NCI-H1417 (cell line): ENCODE measurements around the gene HDGF.

ENCODE experiments used
- DNase-seq, 3 experiments: peaks; one replicate each; lab custom pipeline; 2025; lab: John Stamatoyannopoulos, UW

HDGF gene

DNA sequence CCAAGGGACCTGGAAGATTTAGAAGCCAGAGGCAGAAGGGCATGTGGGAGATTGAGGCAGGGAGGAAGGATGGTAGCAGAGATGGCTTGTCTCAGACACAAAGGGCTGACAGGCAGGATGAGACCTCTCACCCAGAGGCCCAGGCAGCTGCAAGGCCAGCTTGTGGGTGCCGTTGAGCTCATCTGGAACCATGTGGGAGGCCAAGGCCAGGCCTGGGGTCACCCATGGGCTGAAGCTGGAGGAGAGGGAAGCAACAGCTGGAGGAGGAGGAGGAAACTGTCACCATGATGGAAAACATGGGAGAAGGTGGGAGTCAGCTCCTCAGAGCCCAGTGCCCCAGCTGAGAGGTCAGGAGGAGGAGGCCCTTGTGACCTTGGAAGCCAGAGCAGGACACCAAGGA, 52.5 kb downstream of the HDGF start:
- no peak for DNase-seq

DNA sequence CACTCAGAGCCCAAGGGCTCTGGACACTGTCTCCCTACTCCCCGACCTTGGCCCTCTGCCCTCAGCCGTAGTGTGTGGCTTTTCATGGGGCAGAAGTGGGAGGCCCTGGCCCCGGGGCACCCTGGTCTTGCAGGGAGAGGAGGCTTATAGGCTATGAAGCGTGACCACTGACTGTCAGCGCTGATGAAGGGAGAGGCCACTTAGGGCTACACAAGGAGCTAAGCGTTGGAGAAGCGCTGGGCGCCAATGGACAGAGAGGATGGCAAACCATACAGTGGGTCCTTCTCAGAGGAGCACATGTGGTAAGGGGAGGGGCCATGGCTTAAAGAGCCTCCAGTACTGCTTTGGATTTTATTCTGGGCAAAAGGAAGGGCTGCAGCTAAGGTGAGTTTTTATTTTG, 54.0 kb downstream of the HDGF start:
- peak; percentile 5 to 97 (median 53) for DNase-seq

DNA sequence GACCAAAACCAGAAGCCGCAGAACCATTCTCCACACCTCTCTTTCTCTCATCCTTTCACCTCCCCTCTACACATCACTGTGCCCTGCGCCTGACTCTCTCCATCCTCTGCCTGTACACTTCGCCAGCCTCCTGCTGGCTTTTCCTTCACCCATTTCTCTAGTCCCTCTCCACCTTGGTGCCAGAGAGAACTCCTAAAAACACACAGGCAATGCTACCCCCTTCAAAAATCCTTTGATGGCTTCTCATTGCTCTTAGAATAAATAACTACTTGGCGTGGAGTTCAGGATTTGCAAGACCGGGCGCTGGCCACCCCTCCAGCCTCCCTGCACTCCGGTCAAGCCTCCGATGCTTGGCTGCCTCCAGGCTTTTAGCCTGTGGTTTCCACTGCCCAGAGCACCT, 54.7 kb downstream of the HDGF start:
- no peak for DNase-seq

- no peak for DNase-seq
Measured at GRCh38 chr1:156694690-156694962, 56.8 kb downstream of the HDGF start.

- peak in 1 of 3 experiments; percentile 70 for DNase-seq
Measured at GRCh38 chr1:156693848-156694689, 57.4 kb downstream of the HDGF start.

DNA sequence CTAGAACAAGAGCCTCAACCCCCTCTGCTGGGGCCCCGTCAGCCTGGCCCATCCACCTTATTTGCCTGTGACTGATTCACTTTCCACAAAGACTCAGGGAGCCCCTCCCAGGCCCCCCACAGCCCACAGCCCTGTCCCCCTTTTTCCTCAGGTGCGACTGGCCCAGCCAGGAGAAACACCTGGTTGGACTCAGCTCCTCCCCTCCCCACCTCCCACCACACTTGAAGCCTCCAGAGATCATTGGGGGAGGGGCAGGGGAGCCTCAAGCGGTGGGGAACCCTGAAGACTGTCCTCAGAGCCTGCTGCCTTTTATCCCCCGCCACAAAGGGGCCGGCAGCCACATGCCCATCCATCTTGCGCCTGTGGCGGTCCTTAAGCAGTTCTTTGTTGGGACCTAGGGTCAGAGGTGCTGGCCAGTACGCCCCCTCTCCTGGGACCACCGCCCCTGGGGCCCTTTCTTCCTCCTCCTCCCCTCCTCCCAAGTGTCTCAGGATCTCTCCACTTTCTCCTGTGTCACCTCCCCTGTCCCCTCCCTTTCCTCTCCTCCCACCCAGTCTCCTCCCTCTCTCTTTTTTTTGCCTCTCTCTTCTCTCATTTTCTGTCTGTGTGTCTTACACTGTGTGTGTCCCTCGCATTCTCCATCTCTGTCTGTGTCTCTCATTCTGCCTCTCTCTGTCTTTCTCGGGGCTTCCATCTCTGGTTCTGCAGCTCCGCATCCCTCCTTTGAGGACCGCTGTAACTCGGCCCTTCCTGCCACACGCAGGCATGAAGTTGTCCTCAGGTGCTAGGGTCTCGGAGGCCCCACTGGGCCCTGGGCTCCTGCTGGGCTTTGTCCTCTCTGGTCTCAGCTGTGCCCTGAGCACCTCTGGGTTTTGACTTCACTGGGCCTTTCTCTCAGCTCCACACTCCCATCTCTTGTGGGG, 58.3 kb downstream of the HDGF start:
- peak; percentile 77 to 98 (median 89) for DNase-seq

DNA sequence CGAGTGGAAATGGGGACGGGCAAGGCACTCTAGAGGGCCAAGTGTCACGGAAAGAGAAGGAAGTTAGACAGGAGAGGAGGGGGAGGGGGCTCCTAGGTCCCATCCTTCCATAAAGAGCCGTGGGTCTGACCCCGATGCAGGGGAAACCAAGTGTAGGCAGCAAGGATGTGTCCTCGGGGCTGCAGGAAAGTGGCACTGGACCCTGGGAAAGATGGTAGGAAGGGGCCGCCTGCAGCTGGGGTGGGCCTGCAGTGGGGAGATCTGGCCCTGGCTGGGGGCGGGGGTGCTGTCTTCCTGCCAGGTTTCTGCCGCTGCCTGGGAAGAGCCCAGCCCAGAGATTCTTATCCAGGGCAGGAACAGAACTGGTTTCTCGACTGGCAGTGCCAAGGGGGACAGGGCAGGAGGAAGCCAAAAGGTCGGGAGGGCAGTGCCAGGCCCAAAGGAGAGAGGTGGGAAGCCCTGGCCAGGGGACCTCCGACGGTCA, 59.0 kb downstream of the HDGF start:
- DNase-seq = peak in 1 of 3 experiments; percentile 35
